K562 (cell line): Measurements from ENCODE around the gene XPA. TPM values are rescaled to one million over a fixed set of nuclear protein-coding genes. Genes with fewer than 3 reads are reported as not detected.

Source experiments
- ATAC-seq: fragments of 200-7000 bp; cut with Tn5 transposase; 3 replicates; pipeline ENCODE4 v1.9.1; 2020; ENCODE audit warnings: moderate library complexity
- BruUV-seq: library from RNA; stranded (reverse); fragments of 400-500 nt; replicated peaks from 2 replicates; lab custom pipeline; 2021; lab: Mats Ljungman, UMichigan
- CTCF ChIA-PET: fragments of 300-600 bp; formaldehyde crosslinking; extraction: SDS; loops from one replicate; lab custom pipeline; 2021; ENCODE audit warnings: low intra/inter-chr PET ratio; lab: Yijun Ruan, JAX
- POLR2A ChIA-PET: fragments of 300-600, 350-650 bp; sonication (Branson Sonifier 250); formaldehyde crosslinking; extraction: SDS; loops from one replicate; lab custom pipeline; 2021; ENCODE audit warnings: antibody characterized with exemption, inconsistent platforms; lab: Yijun Ruan, JAX
- DNase-seq, 4 experiments: peaks; one replicate each; pipeline versions ENCODE4 v3.0.0 to v3.0.0-alpha.2; 2011 to 2018; ENCODE audit warnings: low spot score in 3 of 4, mixed read lengths in 3 of 4; ENCODE audit errors: extremely low read depth in 1 of 4
- FAIRE-seq: peaks from 2 replicates; lab custom pipeline; 2011; peaks lifted over from hg19 to GRCh38; lab: Jason Lieb, UNC
- H2AFZ ChIP-seq: 2 replicates; pipeline ENCODE4 v1.6.0; 2011; ENCODE audit warnings: low read depth, low read length, control low read depth, inconsistent platforms
- H3K27ac ChIP-seq: fragments of 200-600 bp; 3 replicates; pipeline ENCODE4 v1.8.0; 2011; ENCODE audit warnings: low read depth, mild to moderate bottlenecking, control low read depth, inconsistent platforms, low read length, moderate library complexity, mixed read lengths; ENCODE audit errors: extremely low read depth
- H3K27me3 ChIP-seq, 2 experiments: fragments of 300-600 bp in 1 of 2; 2 replicates in 1 of 2; 3 replicates in 1 of 2; pipeline versions ENCODE4 v1.6.0 to v1.8.0; 2011; ENCODE audit warnings: inconsistent platforms in 2 of 2, low read length in 2 of 2, mild to moderate bottlenecking in 1 of 2, mixed read lengths in 1 of 2, moderate library complexity in 1 of 2; ENCODE audit not compliant: control insufficient read depth in 2 of 2, insufficient read depth in 2 of 2
- H3K36me3 ChIP-seq: fragments of 300-600 bp; 3 replicates; pipeline ENCODE4 v1.8.0; 2011; ENCODE audit warnings: mild to moderate bottlenecking, low read length, inconsistent platforms; ENCODE audit not compliant: control insufficient read depth, insufficient read depth
- H3K4me1 ChIP-seq, 2 experiments: fragments of 200-600 bp in 1 of 2; replicated peaks in 1 of 2; 2 replicates in 1 of 2; 3 replicates in 1 of 2; pipeline versions ENCODE4 v1.5.1 to v1.8.0; 2011; ENCODE audit warnings: inconsistent platforms in 2 of 2, low read length in 2 of 2, mild to moderate bottlenecking in 1 of 2, mixed read lengths in 1 of 2, moderate library complexity in 1 of 2; ENCODE audit not compliant: control insufficient read depth in 2 of 2, insufficient read depth in 2 of 2
- H3K4me2 ChIP-seq: 2 replicates; pipeline ENCODE4 v1.6.1; 2011; ENCODE audit warnings: low read length, control low read depth, inconsistent platforms, mixed read lengths; ENCODE audit not compliant: insufficient read depth
- H3K4me3 ChIP-seq: fragments of 200-600 bp; sonication (generic), shearing (Covaris generic); 2 replicates; pipeline ENCODE4 v1.5.1; 2016; ENCODE audit warnings: control low read depth, inconsistent platforms
- H3K79me2 ChIP-seq: fragments of 200-600 bp; 3 replicates; pipeline ENCODE4 v1.8.0; 2011; ENCODE audit warnings: low read length, inconsistent platforms; ENCODE audit not compliant: control insufficient read depth, insufficient read depth
- H3K9ac ChIP-seq, 2 experiments: 2 replicates each; pipeline versions ENCODE4 v1.6.0 to v1.6.1; 2011; ENCODE audit warnings: low read depth in 2 of 2, low read length in 2 of 2, control low read depth in 1 of 2, inconsistent platforms in 1 of 2, mild to moderate bottlenecking in 1 of 2, mixed read lengths in 1 of 2; ENCODE audit not compliant: insufficient read depth in 1 of 2
- H3K9me1 ChIP-seq: one replicate; pipeline ENCODE4 v1.6.0; 2011; ENCODE audit warnings: inconsistent platforms, mild to moderate bottlenecking, low read length, moderate library complexity; ENCODE audit not compliant: control insufficient read depth, insufficient read depth
- H3K9me3 ChIP-seq: replicated peaks from 2 replicates; pipeline ENCODE4 v1.5.1; 2011; ENCODE audit warnings: low read depth, low read length, inconsistent platforms; ENCODE audit not compliant: control insufficient read depth, insufficient read depth
- H4K20me1 ChIP-seq: replicated peaks from 2 replicates; pipeline ENCODE4 v1.6.1; 2011; ENCODE audit warnings: low read length, inconsistent platforms, mixed read lengths; ENCODE audit not compliant: control insufficient read depth, insufficient read depth
- MCM7 ChIP-seq, 2 experiments: fragments of 450-650 bp; IDR thresholded peaks; 2 replicates each; pipeline ENCODE4 v1.6.1; 2016 to 2018
- SREBF2 ChIP-seq: sonication (generic); formaldehyde crosslinking; IDR thresholded peaks from 2 replicates; pipeline ENCODE4 v1.4.0; 2020; ENCODE audit warnings: mild to moderate bottlenecking, missing genetic modification reagents
- ZC3H8 ChIP-seq: fragments of 450-650 bp; IDR thresholded peaks from 2 replicates; pipeline ENCODE4 v1.6.1; 2017
- ZFP36 ChIP-seq: fragments of 150-350 bp; IDR thresholded peaks from 2 replicates; pipeline ENCODE4 v1.6.1; 2018; ENCODE audit warnings: low read length, low read depth; ENCODE audit not compliant: partially characterized antibody
- ZNF354B ChIP-seq: fragments of 250-450 bp; sonication (Bioruptor Pico); IDR thresholded peaks from 2 replicates; pipeline ENCODE4 v1.4.0; 2020
- WGBS: fragments of 100-300 bp; shearing (Covaris generic); methylation state at CpG from one replicate; pipeline ENCODE4 v1.1.6; 2016; ENCODE audit warnings: low coverage, mixed read lengths; ENCODE audit not compliant: insufficient coverage; ENCODE audit errors: missing lambda C conversion rate; 5-methylcytosine and 5-hydroxymethylcytosine counted together
- in situ Hi-C: fragments of 300-500 bp; cut with MboI; formaldehyde crosslinking; loops from 4 replicates; pipeline ENCODE4 v1.15.0; 2018; ENCODE audit warnings: inconsistent platforms, mixed read lengths
- intact Hi-C: fragments of 100-400 bp; cut with micrococcal nuclease; formaldehyde crosslinking; loops from 2 replicates; pipeline ENCODE4 v1.14.2; 2022
- polyA plus RNA-seq, 8 experiments: library from polyadenylated mRNA; depleted of rRNA in 4 of 8; stranded (reverse) in 5 of 8; unstranded in 3 of 8; fragments of >200 nt; fragmentation: Nextera tagmentation in 2 of 8; fragmentation: Illumina TruSeq in 1 of 8; extraction: Ambion mirVana in 2 of 8; extraction: Trizol in 1 of 8; gene quantifications; 2 replicates each; pipeline versions ENCODE4 v1.2.1 to v1.2.3, GENCODE V29; 2011 to 2014; ENCODE audit warnings: inconsistent platforms in 1 of 8, missing spikeins in 1 of 8
- total RNA-seq, 7 experiments: library from RNA; depleted of rRNA in 6 of 7; stranded (reverse); fragments of >200 nt in 6 of 7; fragmentation: Illumina TruSeq in 2 of 7; extraction: Trizol in 2 of 7; gene quantifications; 2 replicates each; pipeline versions ENCODE4 v1.2.1 to v1.2.3, GENCODE V29; 2011 to 2021; ENCODE audit warnings: low replicate concordance in 1 of 7
- TF ChIP-seq, protein P1 (sequence below): fragments of 450-650 bp; formaldehyde crosslinking; conservative IDR thresholded peaks from 2 replicates; pipeline ENCODE4 v1.4.0; 2022; ENCODE audit warnings: mild to moderate bottlenecking, missing genetic modification characterization
- TF ChIP-seq, protein P2 (sequence below): fragments of 250-450 bp; sonication (Bioruptor Pico); IDR thresholded peaks from 2 replicates; pipeline ENCODE4 v1.4.0; 2020
- TF ChIP-seq, protein P3 (sequence below), 2 experiments: fragments of 450-650 bp; IDR thresholded peaks; 2 replicates each; pipeline ENCODE4 v1.6.1; 2018; ENCODE audit warnings: mild to moderate bottlenecking in 2 of 2, low read depth in 1 of 2; ENCODE audit not compliant: partially characterized antibody in 2 of 2

Gene XPA
- total and polyA plus RNA-seq, 9 of the 15 experiments (the other 6 are each of a cell fraction or from before 2014, with no cell fraction given) = 5.1 to 18.2 (median 14.1) TPM

DNA sequence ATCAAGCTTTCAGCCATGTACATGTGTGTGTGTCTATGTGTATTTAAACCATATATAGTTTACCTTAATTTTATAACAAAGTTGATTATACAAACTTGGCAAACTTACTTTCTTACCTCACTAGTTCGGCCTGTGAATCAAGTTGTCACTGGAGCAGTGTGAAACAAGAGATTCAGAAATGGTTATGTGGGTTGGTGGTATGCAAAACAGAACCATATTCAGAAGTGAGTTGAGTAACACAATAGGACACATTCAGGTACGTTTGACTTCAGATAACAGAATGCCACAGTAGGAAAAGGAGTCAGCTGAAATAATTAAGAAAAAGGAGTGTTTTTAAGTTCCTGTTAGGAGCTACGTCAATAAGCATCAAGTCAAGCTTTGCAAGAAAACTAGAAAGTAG is 21.5 kb downstream of the XPA start:
- WGBS = 77% methylated on average over 3 of the region's 3 CpGs
- Histone ChIP-seq H3K27ac (no peak overlapping the region), H3K9me1 (no peaks in the 10 kb centered on the region), H3K4me3 (no peak overlapping the region), H3K4me2 (no peak overlapping the region), H3K27me3 (no peaks in the 10 kb centered on the region), H3K9me3 (no peaks in the 10 kb centered on the region), H3K9ac (no peak overlapping the region), H4K20me1 (no peaks in the 10 kb centered on the region), H3K4me1 (no peaks in the 10 kb centered on the region), H3K79me2 (no peaks in the 10 kb centered on the region), H3K36me3 (peaks cover 94% of the 10 kb centered on the region), H2AFZ (no peak overlapping the region)
- DNase-seq (no peak), ATAC-seq (no peak), FAIRE-seq (no peak)
- ChIA-PET CTCF (interaction anchor here (0.6 kb wide), 1 partner anchor 480 kb away, joined by 5 read pairs; no protein-coding TSS in a partner anchor), POLR2A (interaction anchor here (1.0 to 1.3 kb wide), 2 partner anchors 9 to 21 kb away, joined by 3 to 5 read pairs; no protein-coding TSS in a partner anchor)
- TF ChIP-seq ZFP36 (no peak), ZNF354B (CRISPR knock-in tag) (no peak), SREBF2 (CRISPR knock-in tag) (no peak), ZC3H8 (no peak), MCM7 (IDR thresholded peaks at IDR 0.05) (no peak)
- TF ChIP-seq, protein P1, sequence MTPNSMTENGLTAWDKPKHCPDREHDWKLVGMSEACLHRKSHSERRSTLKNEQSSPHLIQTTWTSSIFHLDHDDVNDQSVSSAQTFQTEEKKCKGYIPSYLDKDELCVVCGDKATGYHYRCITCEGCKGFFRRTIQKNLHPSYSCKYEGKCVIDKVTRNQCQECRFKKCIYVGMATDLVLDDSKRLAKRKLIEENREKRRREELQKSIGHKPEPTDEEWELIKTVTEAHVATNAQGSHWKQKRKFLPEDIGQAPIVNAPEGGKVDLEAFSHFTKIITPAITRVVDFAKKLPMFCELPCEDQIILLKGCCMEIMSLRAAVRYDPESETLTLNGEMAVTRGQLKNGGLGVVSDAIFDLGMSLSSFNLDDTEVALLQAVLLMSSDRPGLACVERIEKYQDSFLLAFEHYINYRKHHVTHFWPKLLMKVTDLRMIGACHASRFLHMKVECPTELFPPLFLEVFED = no peak
- TF ChIP-seq, protein P2, sequence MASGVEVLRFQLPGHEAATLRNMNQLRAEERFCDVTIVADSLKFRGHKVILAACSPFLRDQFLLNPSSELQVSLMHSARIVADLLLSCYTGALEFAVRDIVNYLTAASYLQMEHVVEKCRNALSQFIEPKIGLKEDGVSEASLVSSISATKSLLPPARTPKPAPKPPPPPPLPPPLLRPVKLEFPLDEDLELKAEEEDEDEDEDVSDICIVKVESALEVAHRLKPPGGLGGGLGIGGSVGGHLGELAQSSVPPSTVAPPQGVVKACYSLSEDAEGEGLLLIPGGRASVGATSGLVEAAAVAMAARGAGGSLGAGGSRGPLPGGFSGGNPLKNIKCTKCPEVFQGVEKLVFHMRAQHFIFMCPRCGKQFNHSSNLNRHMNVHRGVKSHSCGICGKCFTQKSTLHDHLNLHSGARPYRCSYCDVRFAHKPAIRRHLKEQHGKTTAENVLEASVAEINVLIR (CRISPR knock-in tag) = no peak
- TF ChIP-seq, protein P3, sequence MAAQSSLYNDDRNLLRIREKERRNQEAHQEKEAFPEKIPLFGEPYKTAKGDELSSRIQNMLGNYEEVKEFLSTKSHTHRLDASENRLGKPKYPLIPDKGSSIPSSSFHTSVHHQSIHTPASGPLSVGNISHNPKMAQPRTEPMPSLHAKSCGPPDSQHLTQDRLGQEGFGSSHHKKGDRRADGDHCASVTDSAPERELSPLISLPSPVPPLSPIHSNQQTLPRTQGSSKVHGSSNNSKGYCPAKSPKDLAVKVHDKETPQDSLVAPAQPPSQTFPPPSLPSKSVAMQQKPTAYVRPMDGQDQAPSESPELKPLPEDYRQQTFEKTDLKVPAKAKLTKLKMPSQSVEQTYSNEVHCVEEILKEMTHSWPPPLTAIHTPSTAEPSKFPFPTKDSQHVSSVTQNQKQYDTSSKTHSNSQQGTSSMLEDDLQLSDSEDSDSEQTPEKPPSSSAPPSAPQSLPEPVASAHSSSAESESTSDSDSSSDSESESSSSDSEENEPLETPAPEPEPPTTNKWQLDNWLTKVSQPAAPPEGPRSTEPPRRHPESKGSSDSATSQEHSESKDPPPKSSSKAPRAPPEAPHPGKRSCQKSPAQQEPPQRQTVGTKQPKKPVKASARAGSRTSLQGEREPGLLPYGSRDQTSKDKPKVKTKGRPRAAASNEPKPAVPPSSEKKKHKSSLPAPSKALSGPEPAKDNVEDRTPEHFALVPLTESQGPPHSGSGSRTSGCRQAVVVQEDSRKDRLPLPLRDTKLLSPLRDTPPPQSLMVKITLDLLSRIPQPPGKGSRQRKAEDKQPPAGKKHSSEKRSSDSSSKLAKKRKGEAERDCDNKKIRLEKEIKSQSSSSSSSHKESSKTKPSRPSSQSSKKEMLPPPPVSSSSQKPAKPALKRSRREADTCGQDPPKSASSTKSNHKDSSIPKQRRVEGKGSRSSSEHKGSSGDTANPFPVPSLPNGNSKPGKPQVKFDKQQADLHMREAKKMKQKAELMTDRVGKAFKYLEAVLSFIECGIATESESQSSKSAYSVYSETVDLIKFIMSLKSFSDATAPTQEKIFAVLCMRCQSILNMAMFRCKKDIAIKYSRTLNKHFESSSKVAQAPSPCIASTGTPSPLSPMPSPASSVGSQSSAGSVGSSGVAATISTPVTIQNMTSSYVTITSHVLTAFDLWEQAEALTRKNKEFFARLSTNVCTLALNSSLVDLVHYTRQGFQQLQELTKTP (IDR thresholded peaks at IDR 0.05; ENCODE audit: low read depth in 1 of 2, partially characterized antibody in 2 of 2) = no peak
- intact Hi-C loops = no loop called here
- BruUV-seq = no TSS peak
- in situ Hi-C loops = no loop called here
